22Rv1 (cell line): ENCODE measurements around the gene ARID5A.

Experiments
- CTCF ChIP-seq: fragments of 450-650 bp; IDR thresholded peaks from 2 replicates; pipeline ENCODE4 v1.5.1; 2017; ENCODE audit warnings: mild to moderate bottlenecking
- ZFX ChIP-seq: fragments of 450-650 bp; IDR thresholded peaks from 2 replicates; pipeline ENCODE4 v1.6.1; 2017; ENCODE audit warnings: antibody characterized with exemption, borderline replicate concordance

GRCh38 chr2:96599941-96600340 is 63.4 kb downstream of the ARID5A start:
- no peak for TF ChIP-seq CTCF
- no peak for TF ChIP-seq ZFX
